Osteocyte (in vitro differentiated cells): ENCODE data around the gene DAPL1. TPM values are rescaled to one million over a fixed set of nuclear protein-coding genes. Genes with fewer than 3 reads are reported as not detected.

Source experiments
- DNase-seq: peaks from one replicate; pipeline ENCODE4 v3.0.0; 2021; ENCODE audit warnings: mixed read lengths; ENCODE audit not compliant: unreplicated experiment; ENCODE audit errors: extremely low spot score
- H3K27ac Mint-ChIP-seq: one replicate; pipeline ENCODE4 v1.8.0; 2021; ENCODE audit warnings: mild to moderate bottlenecking, mixed read lengths; ENCODE audit not compliant: unreplicated experiment
- H3K27me3 Mint-ChIP-seq: one replicate; pipeline ENCODE4 v1.8.0; 2021; ENCODE audit warnings: mixed read lengths; ENCODE audit not compliant: unreplicated experiment
- H3K36me3 Mint-ChIP-seq: one replicate; pipeline ENCODE4 v1.8.0; 2021; ENCODE audit warnings: mixed read lengths; ENCODE audit not compliant: unreplicated experiment
- H3K4me1 Mint-ChIP-seq: one replicate; pipeline ENCODE4 v1.8.0; 2021; ENCODE audit warnings: mixed read lengths; ENCODE audit not compliant: unreplicated experiment
- H3K4me3 Mint-ChIP-seq: one replicate; pipeline ENCODE4 v1.8.0; 2021; ENCODE audit warnings: mild to moderate bottlenecking, moderate library complexity, mixed read lengths; ENCODE audit not compliant: unreplicated experiment
- H3K9me3 Mint-ChIP-seq: one replicate; pipeline ENCODE4 v1.8.0; 2021; ENCODE audit warnings: mixed read lengths; ENCODE audit not compliant: unreplicated experiment
- CTCF ChIP-seq: fragments of 200-600 bp; sonication (generic); IDR thresholded peaks from 2 replicates; pipeline ENCODE4 v1.5.0; 2021; ENCODE audit warnings: antibody characterized with exemption, mild to moderate bottlenecking, moderate library complexity
- total RNA-seq: library from RNA; stranded (reverse); gene quantifications from 2 replicates; pipeline ENCODE4 v1.2.1, GENCODE V29; 2021

The DAPL1 gene
- total RNA-seq, 1 donor from 2014 or later = not detected

- Mint-ChIP-seq H3K4me1 (peaks cover 10% of the 10 kb centered on the region), H3K36me3 (no peaks in the 10 kb centered on the region), H3K4me3 (no peak overlapping the region), H3K27ac (no peak overlapping the region), H3K27me3 (peaks cover 3% of the 10 kb centered on the region), H3K9me3 (no peaks in the 10 kb centered on the region)
- no peak for DNase-seq
- no peak for TF ChIP-seq CTCF
Observed at GRCh38 chr2:158756976-158757375, 38.1 kb upstream of the DAPL1 start.

- Mint-ChIP-seq H3K36me3 (no peaks in the 10 kb centered on the region), H3K9me3 (no peaks in the 10 kb centered on the region), H3K4me3 (no peak overlapping the region), H3K27ac (no peak overlapping the region), H3K27me3 (no peaks in the 10 kb centered on the region), H3K4me1 (no peaks in the 10 kb centered on the region)
- TF ChIP-seq CTCF = no peak
- DNase-seq = no peak
Observed at GRCh38 chr2:158760887-158761286, 34.2 kb upstream of the DAPL1 start.

DNA sequence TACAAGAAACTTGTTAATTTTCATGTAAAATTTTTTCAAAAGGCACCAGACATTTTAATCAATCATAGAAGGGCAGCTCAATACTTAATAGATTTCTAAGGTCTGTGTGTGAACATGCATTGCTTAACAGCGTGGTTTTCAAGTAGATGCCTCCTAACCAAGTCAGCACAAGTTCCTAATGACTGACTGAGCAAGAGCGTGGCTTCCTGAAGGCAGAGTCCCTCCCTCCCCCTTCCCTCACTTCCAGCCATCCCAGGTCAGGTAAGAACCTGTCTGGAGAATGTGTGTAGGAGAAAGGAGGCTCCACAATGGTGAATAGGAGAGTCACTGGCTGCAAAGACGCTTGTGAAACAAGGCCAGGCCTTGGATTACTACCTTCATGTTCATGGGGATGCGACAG lies 33.5 kb upstream of the DAPL1 start:
- TF ChIP-seq CTCF = no peak
- H3K4me1 Mint-ChIP-seq = no peaks in the 10 kb centered on the region
- peaks cover 5% of the 10 kb centered on the region for H3K27me3 Mint-ChIP-seq
- H3K4me3 Mint-ChIP-seq = no peak overlapping the region
- DNase-seq = no peak
- no peaks in the 10 kb centered on the region for H3K9me3 Mint-ChIP-seq
- no peak overlapping the region for H3K27ac Mint-ChIP-seq
- H3K36me3 Mint-ChIP-seq = no peaks in the 10 kb centered on the region

GRCh38 chr2:158762336-158762735 lies 32.8 kb upstream of the DAPL1 start:
- Mint-ChIP-seq H3K9me3 (no peaks in the 10 kb centered on the region), H3K36me3 (no peaks in the 10 kb centered on the region), H3K4me3 (no peak overlapping the region), H3K27ac (no peak overlapping the region), H3K27me3 (peaks cover 5% of the 10 kb centered on the region), H3K4me1 (no peaks in the 10 kb centered on the region)
- DNase-seq = no peak
- no peak for TF ChIP-seq CTCF

DNA sequence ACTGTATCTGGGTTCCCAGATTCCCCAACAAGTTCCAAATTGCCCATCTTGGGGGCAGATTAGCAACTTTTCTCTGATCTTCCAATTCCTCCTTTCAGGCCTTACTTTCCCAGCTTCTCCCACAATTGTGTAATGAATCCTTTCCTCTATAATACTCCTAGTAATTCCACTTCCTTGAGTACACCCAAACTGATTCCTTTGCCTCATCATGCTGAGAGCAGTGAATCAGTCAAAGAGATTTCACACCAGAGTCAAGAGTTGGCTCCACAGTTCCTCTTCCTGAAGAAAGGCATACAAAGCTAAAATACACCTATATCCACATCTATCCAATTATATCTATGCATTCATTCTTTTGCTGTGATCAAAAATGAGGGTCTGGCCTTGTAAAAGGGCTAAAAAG lies 28.6 kb upstream of the DAPL1 start:
- no peak for TF ChIP-seq CTCF
- Mint-ChIP-seq H3K36me3 (no peaks in the 10 kb centered on the region), H3K9me3 (no peaks in the 10 kb centered on the region)

More for the DNA sequence above, 28.6 kb upstream of the DAPL1 start:
- no peak for DNase-seq
- H3K4me1 Mint-ChIP-seq = no peaks in the 10 kb centered on the region
- H3K27ac Mint-ChIP-seq = no peak overlapping the region
- H3K27me3 Mint-ChIP-seq = peaks cover 5% of the 10 kb centered on the region
- H3K4me3 Mint-ChIP-seq = no peak overlapping the region
